ENCODE results near the gene PLOD3.
A peak's percentile ranks its signal among the peaks of the same experiment; 100 is the strongest.

The PLOD3 gene

GRCh38 chr7:101236292-101236835, 19.0 kb upstream of the PLOD3 start:
- H3K9me3 ChIP-seq (ENCODE audit: control insufficient read depth, low read length) = no peaks in the 10 kb centered on the region
- peaks cover 4% of the 10 kb centered on the region for H3K36me3 ChIP-seq (ENCODE audit: control insufficient read depth, insufficient read depth, low read length)
- no peak overlapping the region for H3K4me3 ChIP-seq (ENCODE audit: low read length)
- H3K9ac ChIP-seq (ENCODE audit: low read length) = no peak overlapping the region
- H3K4me1 ChIP-seq (ENCODE audit: control insufficient read depth, insufficient read depth, low read length) = peaks cover 52% of the 10 kb centered on the region
- no peaks in the 10 kb centered on the region for H3K27me3 ChIP-seq (ENCODE audit: control insufficient read depth, insufficient read depth, low read length)

- peaks cover 56% of the 10 kb centered on the region for H3K4me1 ChIP-seq (ENCODE audit: control insufficient read depth, insufficient read depth, low read length)
- no peaks in the 10 kb centered on the region for H3K9me3 ChIP-seq (ENCODE audit: control insufficient read depth, low read length)
- H3K27me3 ChIP-seq (ENCODE audit: control insufficient read depth, insufficient read depth, low read length) = no peaks in the 10 kb centered on the region
- H3K36me3 ChIP-seq (ENCODE audit: control insufficient read depth, insufficient read depth, low read length) = peaks cover 4% of the 10 kb centered on the region
- no peak overlapping the region for H3K4me3 ChIP-seq (ENCODE audit: low read length)
- H3K9ac ChIP-seq (ENCODE audit: low read length) = no peak overlapping the region
These were observed 18.1 kb upstream of the PLOD3 start for GRCh38 chr7:101235522-101235921.

- H3K27me3 ChIP-seq (ENCODE audit: control insufficient read depth, insufficient read depth, low read length) = no peaks in the 10 kb centered on the region
- peaks cover 4% of the 10 kb centered on the region for H3K36me3 ChIP-seq (ENCODE audit: control insufficient read depth, insufficient read depth, low read length)
- H3K4me3 ChIP-seq (ENCODE audit: low read length) = no peak overlapping the region
- H3K9ac ChIP-seq (ENCODE audit: low read length) = no peak overlapping the region
- peaks cover 53% of the 10 kb centered on the region for H3K4me1 ChIP-seq (ENCODE audit: control insufficient read depth, insufficient read depth, low read length)
- H3K9me3 ChIP-seq (ENCODE audit: control insufficient read depth, low read length) = no peaks in the 10 kb centered on the region
These were observed 17.7 kb upstream of the PLOD3 start for GRCh38 chr7:101235050-101235449.

GRCh38 chr7:101234636-101235035, 17.3 kb upstream of the PLOD3 start:
- peaks cover 50% of the 10 kb centered on the region for H3K4me1 ChIP-seq (ENCODE audit: control insufficient read depth, insufficient read depth, low read length)
- no peaks in the 10 kb centered on the region for H3K9me3 ChIP-seq (ENCODE audit: control insufficient read depth, low read length)
- H3K36me3 ChIP-seq (ENCODE audit: control insufficient read depth, insufficient read depth, low read length) = peaks cover 4% of the 10 kb centered on the region
- no peak overlapping the region for H3K4me3 ChIP-seq (ENCODE audit: low read length)
- no peak overlapping the region for H3K9ac ChIP-seq (ENCODE audit: low read length)
- no peaks in the 10 kb centered on the region for H3K27me3 ChIP-seq (ENCODE audit: control insufficient read depth, insufficient read depth, low read length)

- no peaks in the 10 kb centered on the region for H3K27me3 ChIP-seq (ENCODE audit: control insufficient read depth, insufficient read depth, low read length)
- no peak overlapping the region for H3K9ac ChIP-seq (ENCODE audit: low read length)
- peaks cover 4% of the 10 kb centered on the region for H3K36me3 ChIP-seq (ENCODE audit: control insufficient read depth, insufficient read depth, low read length)
- no peaks in the 10 kb centered on the region for H3K9me3 ChIP-seq (ENCODE audit: control insufficient read depth, low read length)
- peaks cover 50% of the 10 kb centered on the region for H3K4me1 ChIP-seq (ENCODE audit: control insufficient read depth, insufficient read depth, low read length)
- no peak overlapping the region for H3K4me3 ChIP-seq (ENCODE audit: low read length)
These were observed 16.6 kb upstream of the PLOD3 start for GRCh38 chr7:101233907-101234547.

- Histone ChIP-seq H3K4me1 (ENCODE audit: control insufficient read depth, insufficient read depth, low read length) (peaks cover 33% of the 10 kb centered on the region), H3K4me3 (ENCODE audit: low read length) (peak overlapping the region; percentile 41), H3K27me3 (ENCODE audit: control insufficient read depth, insufficient read depth, low read length) (no peaks in the 10 kb centered on the region), H3K9me3 (ENCODE audit: control insufficient read depth, low read length) (no peaks in the 10 kb centered on the region), H3K9ac (ENCODE audit: low read length) (peak overlapping the region; percentile 68), H3K36me3 (ENCODE audit: control insufficient read depth, insufficient read depth, low read length) (peaks cover 3% of the 10 kb centered on the region)
These were observed 14.9 kb upstream of the PLOD3 start for GRCh38 chr7:101232141-101232850.

GRCh38 chr7:101231644-101232043, 14.3 kb upstream of the PLOD3 start:
- Histone ChIP-seq H3K4me3 (ENCODE audit: low read length) (peak overlapping the region; percentile 41), H3K4me1 (ENCODE audit: control insufficient read depth, insufficient read depth, low read length) (peaks cover 31% of the 10 kb centered on the region)

GRCh38 chr7:101226721-101227120, 9.3 kb upstream of the PLOD3 start:
- Histone ChIP-seq H3K27me3 (ENCODE audit: control insufficient read depth, insufficient read depth, low read length) (no peaks in the 10 kb centered on the region), H3K4me3 (ENCODE audit: low read length) (no peak overlapping the region), H3K9ac (ENCODE audit: low read length) (no peak overlapping the region), H3K36me3 (ENCODE audit: control insufficient read depth, insufficient read depth, low read length) (no peaks in the 10 kb centered on the region), H3K9me3 (ENCODE audit: control insufficient read depth, low read length) (no peaks in the 10 kb centered on the region), H3K4me1 (ENCODE audit: control insufficient read depth, insufficient read depth, low read length) (peaks cover 13% of the 10 kb centered on the region)

More at GRCh38 chr7:101231644-101232043, 14.3 kb upstream of the PLOD3 start:
- no peaks in the 10 kb centered on the region for H3K27me3 ChIP-seq (ENCODE audit: control insufficient read depth, insufficient read depth, low read length)
- peak overlapping the region; percentile 68 for H3K9ac ChIP-seq (ENCODE audit: low read length)
- H3K9me3 ChIP-seq (ENCODE audit: control insufficient read depth, low read length) = no peaks in the 10 kb centered on the region
- no peaks in the 10 kb centered on the region for H3K36me3 ChIP-seq (ENCODE audit: control insufficient read depth, insufficient read depth, low read length)

GRCh38 chr7:101225650-101226049, 8.3 kb upstream of the PLOD3 start:
- H3K36me3 ChIP-seq (ENCODE audit: control insufficient read depth, insufficient read depth, low read length) = no peaks in the 10 kb centered on the region
- peaks cover 9% of the 10 kb centered on the region for H3K4me1 ChIP-seq (ENCODE audit: control insufficient read depth, insufficient read depth, low read length)
- H3K9me3 ChIP-seq (ENCODE audit: control insufficient read depth, low read length) = no peaks in the 10 kb centered on the region
- H3K27me3 ChIP-seq (ENCODE audit: control insufficient read depth, insufficient read depth, low read length) = no peaks in the 10 kb centered on the region
- no peak overlapping the region for H3K9ac ChIP-seq (ENCODE audit: low read length)
- no peak overlapping the region for H3K4me3 ChIP-seq (ENCODE audit: low read length)

GRCh38 chr7:101223528-101223927, 6.1 kb upstream of the PLOD3 start:
- H3K36me3 ChIP-seq (ENCODE audit: control insufficient read depth, insufficient read depth, low read length) = no peaks in the 10 kb centered on the region
- no peak overlapping the region for H3K9ac ChIP-seq (ENCODE audit: low read length)
- no peaks in the 10 kb centered on the region for H3K9me3 ChIP-seq (ENCODE audit: control insufficient read depth, low read length)
- H3K4me1 ChIP-seq (ENCODE audit: control insufficient read depth, insufficient read depth, low read length) = peaks cover 24% of the 10 kb centered on the region
- no peaks in the 10 kb centered on the region for H3K27me3 ChIP-seq (ENCODE audit: control insufficient read depth, insufficient read depth, low read length)
- H3K4me3 ChIP-seq (ENCODE audit: low read length) = no peak overlapping the region

- no peaks in the 10 kb centered on the region for H3K27me3 ChIP-seq (ENCODE audit: control insufficient read depth, insufficient read depth, low read length)
- H3K4me3 ChIP-seq (ENCODE audit: low read length) = no peak overlapping the region
- H3K4me1 ChIP-seq (ENCODE audit: control insufficient read depth, insufficient read depth, low read length) = peaks cover 24% of the 10 kb centered on the region
- no peak overlapping the region for H3K9ac ChIP-seq (ENCODE audit: low read length)
- no peaks in the 10 kb centered on the region for H3K36me3 ChIP-seq (ENCODE audit: control insufficient read depth, insufficient read depth, low read length)
- no peaks in the 10 kb centered on the region for H3K9me3 ChIP-seq (ENCODE audit: control insufficient read depth, low read length)
These were observed 5.0 kb upstream of the PLOD3 start for GRCh38 chr7:101222275-101222830.

GRCh38 chr7:101220295-101220694, 2.9 kb upstream of the PLOD3 start:
- H3K9ac ChIP-seq (ENCODE audit: low read length) = no peak overlapping the region
- no peak overlapping the region for H3K4me3 ChIP-seq (ENCODE audit: low read length)
- H3K9me3 ChIP-seq (ENCODE audit: control insufficient read depth, low read length) = no peaks in the 10 kb centered on the region
- H3K4me1 ChIP-seq (ENCODE audit: control insufficient read depth, insufficient read depth, low read length) = peaks cover 35% of the 10 kb centered on the region
- H3K27me3 ChIP-seq (ENCODE audit: control insufficient read depth, insufficient read depth, low read length) = no peaks in the 10 kb centered on the region
- H3K36me3 ChIP-seq (ENCODE audit: control insufficient read depth, insufficient read depth, low read length) = no peaks in the 10 kb centered on the region
